Ecto neural progenitor cell (in vitro differentiated cells): ENCODE data around the gene APOD.
"Not testable (repeated sequence)": the region's sequence is repeated elsewhere in the genome, so short reads cannot be mapped to it uniquely, and the experiment has no call there.

Experiments used
- DNase-seq: peaks from one replicate; pipeline ENCODE4 v3.0.0-alpha.2; 2018; ENCODE audit warnings: low spot score

Gene APOD

GRCh38 chr3:195617784-195618659, 34.3 kb upstream of the APOD start:
- peak; percentile 63 for DNase-seq

- not testable (repeated sequence) for DNase-seq
These were observed 33.4 kb upstream of the APOD start for GRCh38 chr3:195617134-195617533.

- no peak for DNase-seq
These were observed 32.9 kb upstream of the APOD start for GRCh38 chr3:195616681-195617080.

GRCh38 chr3:195615952-195616537, 32.3 kb upstream of the APOD start:
- not testable (repeated sequence) for DNase-seq

DNA sequence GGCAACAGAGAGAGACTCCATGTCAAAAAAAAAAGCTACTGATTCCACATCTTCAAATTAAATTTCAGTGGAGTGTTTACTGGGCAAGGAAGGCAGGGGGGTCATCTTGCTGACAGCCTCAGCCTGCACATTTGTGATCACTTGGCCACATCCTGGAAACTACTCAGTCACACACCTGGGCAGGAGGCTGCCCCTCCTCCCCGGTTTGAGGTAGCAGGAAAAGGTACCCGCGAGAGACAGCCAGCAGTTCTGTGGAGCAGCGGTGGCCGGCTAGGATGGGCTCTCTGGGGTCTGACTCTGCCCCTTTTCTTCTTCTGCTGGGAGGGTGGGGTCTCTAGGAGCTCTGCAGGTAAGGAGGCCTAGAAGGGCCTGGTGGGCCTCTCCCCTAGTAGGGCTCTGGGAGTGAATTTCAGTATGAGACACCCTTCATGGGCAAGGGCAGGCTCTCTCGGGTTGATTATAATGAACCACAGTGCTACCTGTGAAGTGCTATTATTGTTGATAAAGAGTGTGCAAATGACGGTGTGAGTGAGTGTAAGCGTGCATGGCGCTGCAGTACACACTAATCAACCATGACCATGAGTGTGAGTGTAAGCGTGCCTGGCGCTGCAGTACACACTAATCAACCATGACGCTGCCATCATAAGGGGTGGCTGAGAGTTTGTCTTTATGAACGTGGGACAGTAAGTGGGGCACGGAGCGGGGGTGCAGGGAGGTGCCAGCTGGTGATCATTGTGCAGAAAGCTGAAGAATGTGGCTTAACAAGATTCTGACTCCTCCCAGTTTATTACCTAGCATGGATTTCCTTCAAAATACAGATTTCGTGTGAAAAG, 31.1 kb upstream of the APOD start:
- DNase-seq, result not testable (repeated sequence)

- DNase-seq, result no peak
These were observed 29.8 kb upstream of the APOD start for GRCh38 chr3:195613468-195614069.

DNA sequence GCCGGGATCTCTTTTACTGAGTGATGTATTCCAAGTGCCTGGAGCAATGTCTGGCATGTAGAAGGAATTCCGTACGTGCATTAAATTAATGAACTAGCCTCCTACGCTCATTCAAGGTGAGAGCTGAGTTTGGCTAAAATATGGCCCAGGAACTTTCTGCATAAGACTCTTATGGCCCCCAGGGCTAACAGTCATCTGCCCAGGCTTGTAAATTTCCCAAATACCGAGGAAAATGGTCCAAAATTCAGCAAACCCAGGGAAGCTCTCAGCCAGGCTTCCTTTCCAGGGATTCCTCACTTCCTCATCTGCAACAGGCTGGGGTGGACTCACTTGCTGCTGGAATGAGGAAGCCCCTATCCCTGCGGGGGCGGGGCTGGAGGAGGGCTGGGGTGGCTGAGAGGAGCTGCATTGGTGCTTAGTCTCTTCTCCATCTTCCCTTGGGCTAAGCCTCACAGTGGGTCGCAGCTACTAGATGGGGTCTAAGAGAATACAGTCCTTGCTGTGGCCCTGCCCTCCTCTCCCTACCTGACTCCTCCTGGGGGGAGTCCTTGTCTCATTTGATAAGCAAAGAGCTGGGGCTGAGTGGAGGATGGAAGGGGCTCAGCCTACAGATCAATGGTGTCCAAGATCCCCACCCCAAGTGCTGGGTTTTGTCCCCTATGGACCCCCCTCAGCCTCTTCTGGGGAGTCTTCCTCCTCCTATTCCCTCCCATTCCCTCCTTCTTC, 28.5 kb upstream of the APOD start:
- no peak for DNase-seq

DNA sequence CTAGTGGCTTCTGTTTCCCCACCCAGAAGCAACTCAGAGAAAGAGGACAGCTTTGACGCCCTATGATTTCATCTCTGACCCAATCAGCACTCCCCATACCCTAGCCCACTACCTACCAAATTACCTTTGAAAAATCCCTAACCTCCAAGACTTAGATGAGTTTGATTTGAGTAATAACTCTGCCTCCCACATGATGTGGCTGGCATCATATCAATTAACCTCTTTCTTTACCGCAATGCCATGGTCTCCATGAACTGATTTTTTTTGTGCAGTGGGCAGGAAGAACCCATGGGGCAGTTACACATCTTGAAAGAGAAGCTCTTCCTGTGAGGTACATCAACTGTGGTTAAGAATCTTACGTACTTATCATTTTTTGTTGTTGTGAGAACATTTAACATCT, 25.5 kb upstream of the APOD start:
- DNase-seq, result no peak

DNA sequence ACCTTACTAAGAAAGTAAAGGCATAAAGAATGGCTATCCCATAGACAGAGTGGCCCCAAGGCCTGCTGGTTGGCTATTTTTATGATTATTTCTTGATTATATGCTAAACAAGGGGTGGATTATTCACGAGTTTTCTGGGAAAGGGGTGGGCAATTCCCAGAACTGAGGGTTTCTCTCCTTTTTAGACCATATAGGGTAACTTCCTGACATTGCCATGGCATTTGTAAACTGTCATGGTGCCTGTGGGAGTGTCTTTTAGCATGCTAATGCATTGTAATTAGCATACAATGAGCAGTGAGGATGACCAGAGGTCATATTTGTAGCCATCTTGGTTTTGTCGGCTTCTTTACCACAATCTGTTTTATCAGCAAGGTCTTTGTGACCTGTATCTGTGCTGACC, 18.0 kb upstream of the APOD start:
- DNase-seq, result not testable (repeated sequence)

GRCh38 chr3:195601382-195601781, 17.6 kb upstream of the APOD start:
- DNase-seq, result no peak

DNA sequence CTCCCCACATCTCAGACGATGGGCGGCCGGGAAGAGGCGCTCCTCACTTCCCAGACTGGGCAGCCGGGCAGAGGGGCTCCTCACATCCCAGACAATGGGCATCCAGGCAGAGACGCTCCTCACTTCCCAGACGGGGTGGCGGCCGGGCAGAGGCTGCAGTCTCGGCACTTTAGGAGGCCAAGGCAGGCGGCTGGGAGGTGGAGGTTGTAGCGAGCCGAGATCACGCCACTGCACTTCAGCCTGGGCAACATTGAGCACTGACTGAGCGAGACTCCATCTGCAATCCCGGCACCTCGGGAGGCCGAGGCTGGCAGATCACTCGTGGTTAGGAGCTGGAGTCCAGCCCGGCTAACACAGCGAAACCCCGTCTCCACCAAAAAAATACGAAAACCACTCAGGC, 16.2 kb upstream of the APOD start:
- not testable (repeated sequence) for DNase-seq

DNA sequence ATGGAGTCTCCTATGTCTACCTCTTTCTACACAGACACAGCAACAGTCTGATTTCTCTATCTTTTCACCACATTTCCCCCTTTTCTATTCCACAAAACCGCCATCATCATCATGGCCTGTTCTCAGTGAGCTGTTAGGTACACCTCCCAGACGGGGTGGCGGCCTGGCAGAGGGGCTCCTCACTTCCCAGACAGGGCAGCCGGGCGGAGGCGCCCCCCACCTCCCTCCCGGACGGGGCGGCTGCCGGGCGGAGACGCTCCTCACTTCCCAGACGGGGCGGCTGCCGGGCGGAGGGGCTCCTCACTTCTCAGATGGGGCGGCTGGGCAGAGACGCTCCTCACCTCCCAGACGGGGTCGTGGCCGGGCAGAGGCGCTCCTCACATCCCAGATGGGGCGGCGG, 15.8 kb upstream of the APOD start:
- not testable (repeated sequence) for DNase-seq

- no peak for DNase-seq
These were observed 14.1 kb upstream of the APOD start for GRCh38 chr3:195597848-195598247.

DNA sequence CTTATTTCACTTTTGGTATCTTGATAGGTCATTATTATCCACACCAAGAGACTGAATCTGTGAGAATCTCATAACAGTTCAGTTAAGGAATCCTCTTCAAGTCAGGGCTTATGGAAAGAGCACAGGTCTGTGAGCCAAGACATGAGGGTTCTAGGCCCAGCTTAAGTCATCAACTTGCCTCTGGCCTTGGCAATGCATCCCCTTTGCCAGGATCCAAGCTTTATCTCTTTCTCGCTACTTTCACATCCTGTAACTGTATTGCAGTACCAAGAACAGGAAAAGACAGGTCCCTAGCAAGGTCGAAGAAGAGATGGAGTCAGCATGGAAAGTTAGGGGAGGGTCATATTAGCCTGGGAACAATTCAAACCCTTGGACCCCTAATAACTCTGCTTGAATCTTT, 13.5 kb upstream of the APOD start:
- DNase-seq, result no peak

DNA sequence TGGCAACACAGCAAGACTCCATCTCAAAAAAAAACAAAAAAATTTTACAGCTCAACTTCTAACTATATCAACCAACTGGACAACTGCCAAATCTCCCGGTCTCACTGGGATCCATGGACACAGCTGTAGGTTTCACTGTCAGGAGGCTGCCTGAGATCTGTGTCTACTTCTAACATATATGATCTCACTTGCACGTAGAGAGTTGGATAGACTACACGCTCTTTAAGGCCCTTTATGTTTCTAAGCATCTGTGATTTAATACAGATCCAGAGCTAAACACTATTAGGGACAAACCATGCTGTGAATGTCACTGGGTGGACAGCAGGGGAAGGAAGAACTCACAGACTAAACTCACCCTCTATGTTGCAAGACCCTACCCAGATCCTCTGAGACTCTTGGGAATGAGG, 13.0 kb upstream of the APOD start:
- DNase-seq, result no peak

DNA sequence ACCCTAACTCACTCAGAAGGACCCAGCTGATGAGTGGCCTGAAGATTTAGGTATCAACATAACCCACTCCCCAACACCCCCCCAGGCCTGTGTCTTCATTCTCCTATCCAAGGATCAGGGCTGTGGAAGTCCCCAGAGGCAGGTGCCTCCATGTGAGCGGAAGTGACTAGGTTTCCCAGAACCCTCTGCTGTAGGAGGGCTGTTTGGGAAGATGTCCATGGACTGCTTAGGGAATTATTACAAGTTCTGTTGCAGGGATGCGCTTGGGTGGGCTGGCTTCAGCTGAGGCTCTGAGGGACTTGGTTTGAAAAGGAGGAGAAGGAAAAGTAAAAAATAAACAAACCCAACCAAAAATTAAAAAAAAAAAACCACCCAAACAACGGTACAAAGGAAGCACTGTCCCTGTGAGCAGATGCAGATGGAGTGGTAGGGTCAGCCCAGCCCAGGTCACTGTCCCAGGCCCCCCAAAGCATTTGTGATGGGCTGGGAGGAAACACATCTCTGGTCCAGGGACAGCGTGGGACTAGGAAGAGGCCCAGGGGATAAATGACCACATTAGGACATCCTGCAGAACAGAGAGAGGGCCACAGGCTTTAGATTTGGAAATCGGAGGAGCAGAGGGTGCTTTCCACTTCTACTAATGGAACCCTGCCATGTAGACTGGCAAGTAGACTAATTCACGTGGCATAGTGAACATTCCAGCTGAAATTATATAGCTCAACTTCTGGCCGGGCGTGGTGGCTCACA, 12.2 kb upstream of the APOD start:
- DNase-seq, result no peak

DNA sequence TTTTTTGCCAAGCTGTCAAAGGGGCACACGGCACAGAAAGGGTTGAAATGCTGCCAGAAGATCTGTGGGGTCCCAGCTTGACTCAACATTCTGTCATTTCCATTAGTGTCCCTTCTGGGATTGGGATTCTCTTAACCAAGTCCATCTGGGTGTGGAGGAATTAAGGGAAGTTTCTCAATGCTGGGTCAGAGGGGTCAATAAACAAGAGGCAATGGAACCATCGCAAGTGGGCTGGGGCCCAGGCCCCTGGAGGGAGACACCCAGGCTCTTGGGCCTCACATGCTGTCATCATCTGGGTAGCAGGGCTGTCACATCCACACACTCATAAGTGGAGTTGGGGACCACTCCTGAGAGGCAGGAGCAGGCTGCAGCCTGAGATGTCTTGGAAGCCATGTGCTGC, 8.1 kb upstream of the APOD start:
- DNase-seq, result no peak

DNA sequence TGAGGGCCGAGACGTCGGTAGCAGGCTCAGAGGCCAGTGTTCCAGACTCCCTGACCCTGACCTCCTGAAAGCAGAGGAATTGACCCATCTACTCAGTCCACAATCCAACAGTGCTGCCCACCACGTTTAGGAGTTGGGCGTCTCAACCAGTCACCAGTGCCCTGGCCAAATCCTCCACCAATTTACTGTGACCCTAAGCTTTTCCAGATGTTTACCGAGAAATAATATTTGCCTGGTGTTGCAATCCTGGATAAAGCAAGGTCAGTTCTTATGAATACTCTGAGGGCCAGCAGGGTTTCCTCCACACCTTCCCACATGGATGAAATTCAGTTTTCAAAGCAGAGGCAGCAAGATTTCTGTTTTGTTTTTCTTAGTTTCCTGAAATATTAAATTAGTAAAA, 7.5 kb upstream of the APOD start:
- DNase-seq, result no peak

DNA sequence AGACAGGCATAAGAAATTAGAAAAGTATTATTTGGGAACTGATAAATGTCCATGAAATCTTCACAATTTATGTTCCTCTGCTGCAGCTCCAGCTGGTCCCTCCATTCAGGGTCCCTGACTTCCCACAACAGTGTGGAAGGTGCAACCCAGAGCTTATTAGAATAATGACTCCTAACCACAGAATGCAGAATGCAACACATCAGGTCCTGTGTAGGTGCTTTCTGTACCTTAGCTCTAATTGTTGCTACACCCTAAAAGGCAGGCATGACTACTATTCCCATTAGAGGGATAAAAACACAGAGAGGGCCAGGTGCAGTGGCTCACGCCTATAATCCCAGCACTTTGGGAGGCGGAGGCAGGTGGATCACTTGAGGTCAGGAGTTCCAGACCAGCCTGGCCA, 6.6 kb upstream of the APOD start:
- DNase-seq, result not testable (repeated sequence)

DNA sequence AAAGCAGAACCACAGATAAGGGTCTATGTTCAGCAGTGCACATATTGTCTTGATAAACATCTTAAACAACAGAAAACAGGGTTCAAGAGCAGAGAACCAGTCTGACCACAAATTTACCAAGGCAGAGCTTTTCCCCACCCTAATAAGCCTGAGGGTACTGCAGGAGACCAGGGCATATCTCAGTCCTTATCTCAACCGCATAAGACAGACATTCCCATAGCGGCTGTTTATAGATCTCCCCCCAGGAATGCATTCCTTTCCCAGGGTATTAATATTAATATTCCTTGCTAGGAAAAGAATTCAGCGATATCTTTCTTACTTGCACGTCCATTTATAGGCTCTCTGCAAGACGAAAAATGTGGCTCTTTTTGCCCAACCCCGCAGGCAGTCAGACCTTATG, 6.1 kb upstream of the APOD start:
- not testable (repeated sequence) for DNase-seq

DNA sequence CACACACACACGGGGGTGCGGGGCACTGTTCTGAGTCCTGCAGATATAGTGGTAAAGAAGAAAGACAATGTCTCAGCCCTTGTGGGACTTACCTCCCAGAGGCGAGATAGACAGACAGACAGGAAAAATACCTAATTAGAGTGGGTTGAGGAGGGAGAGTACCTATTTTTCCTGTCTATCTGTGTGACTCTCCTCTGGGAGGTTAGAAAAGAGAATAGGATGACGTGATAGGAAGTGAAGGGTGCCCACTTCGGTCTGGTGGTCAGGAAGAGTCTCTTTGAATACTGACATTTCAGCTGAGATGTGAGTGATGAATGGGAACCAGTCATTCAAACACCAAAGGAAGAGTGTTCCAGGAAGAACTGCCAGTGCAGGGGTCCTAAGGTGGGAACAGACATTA, 4.1 kb upstream of the APOD start:
- DNase-seq, result no peak
